Measurements from ENCODE around the gene FSD1L. TPM values are rescaled to one million over a fixed set of nuclear protein-coding genes. Genes with fewer than 3 reads are reported as not detected.

The FSD1L gene
- total RNA-seq, 1 donor: 6.5 TPM

DNA sequence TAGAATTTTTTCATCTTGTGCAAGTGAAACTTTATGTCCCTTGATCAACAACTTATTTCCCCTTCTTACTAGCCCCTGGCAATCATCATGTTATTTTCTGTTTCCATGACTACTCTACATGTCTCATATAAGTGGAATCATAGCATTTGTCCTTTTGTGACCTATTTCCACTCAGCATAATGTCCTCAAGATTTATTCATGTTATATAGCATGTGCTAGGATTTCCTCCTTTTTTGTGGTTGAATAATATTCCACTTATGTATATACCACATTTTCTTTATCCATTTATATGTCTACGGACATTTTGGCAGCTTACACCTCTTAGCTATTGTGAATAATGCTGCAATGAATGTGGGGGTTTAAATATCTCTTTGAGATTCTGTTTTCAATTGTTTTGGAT, 21.0 kb downstream of the FSD1L start:
- TF ChIP-seq, protein P1, sequence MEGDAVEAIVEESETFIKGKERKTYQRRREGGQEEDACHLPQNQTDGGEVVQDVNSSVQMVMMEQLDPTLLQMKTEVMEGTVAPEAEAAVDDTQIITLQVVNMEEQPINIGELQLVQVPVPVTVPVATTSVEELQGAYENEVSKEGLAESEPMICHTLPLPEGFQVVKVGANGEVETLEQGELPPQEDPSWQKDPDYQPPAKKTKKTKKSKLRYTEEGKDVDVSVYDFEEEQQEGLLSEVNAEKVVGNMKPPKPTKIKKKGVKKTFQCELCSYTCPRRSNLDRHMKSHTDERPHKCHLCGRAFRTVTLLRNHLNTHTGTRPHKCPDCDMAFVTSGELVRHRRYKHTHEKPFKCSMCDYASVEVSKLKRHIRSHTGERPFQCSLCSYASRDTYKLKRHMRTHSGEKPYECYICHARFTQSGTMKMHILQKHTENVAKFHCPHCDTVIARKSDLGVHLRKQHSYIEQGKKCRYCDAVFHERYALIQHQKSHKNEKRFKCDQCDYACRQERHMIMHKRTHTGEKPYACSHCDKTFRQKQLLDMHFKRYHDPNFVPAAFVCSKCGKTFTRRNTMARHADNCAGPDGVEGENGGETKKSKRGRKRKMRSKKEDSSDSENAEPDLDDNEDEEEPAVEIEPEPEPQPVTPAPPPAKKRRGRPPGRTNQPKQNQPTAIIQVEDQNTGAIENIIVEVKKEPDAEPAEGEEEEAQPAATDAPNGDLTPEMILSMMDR (IDR thresholded peaks at IDR 0.05; ENCODE audit: extremely low read depth, low read depth, low read length): no peak
- Histone ChIP-seq H4K20me1 (ENCODE audit: insufficient read depth, low read length) (no peaks in the 10 kb centered on the region), H3K79me2 (ENCODE audit: insufficient read depth, low read length) (peaks cover 17% of the 10 kb centered on the region), H3K36me3 (ENCODE audit: insufficient read depth, low read length) (peaks cover 27% of the 10 kb centered on the region), H3K4me3 (ENCODE audit: insufficient read depth, low read length) (no peak overlapping the region), H3K27ac (ENCODE audit: low read depth, low read length) (no peak overlapping the region), H3K27me3 (ENCODE audit: insufficient read depth, low read length) (no peaks in the 10 kb centered on the region), H3K4me2 (ENCODE audit: insufficient read depth, low read length) (no peak overlapping the region), H3K9me3 (ENCODE audit: low read depth, low read length) (no peaks in the 10 kb centered on the region), H2AFZ (ENCODE audit: low read length) (no peak overlapping the region), H3K4me1 (ENCODE audit: insufficient read depth, low read length) (no peaks in the 10 kb centered on the region)
- DNase-seq (ENCODE audit: insufficient read length, low spot score, missing footprints): no peak

DNA sequence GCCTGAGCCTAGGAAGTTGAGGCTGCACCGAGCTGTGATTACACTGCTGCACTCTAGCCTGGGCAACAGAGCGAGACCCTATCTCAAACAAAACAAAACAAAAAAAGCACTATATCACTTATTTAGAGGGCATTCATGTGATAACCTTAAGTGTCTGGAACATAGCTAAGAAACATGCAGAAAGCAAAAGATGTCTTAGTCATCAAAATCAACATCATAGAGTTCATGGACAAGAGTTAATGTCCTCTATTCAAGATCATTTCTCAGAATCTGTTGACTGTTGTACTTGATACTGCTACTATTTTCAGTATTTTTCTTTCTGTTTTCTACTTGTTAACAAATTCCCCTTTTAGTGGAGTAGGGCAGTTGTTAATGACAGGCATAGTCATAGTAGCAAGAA, 25.4 kb downstream of the FSD1L start:
- no peaks in the 10 kb centered on the region for H4K20me1 ChIP-seq (ENCODE audit: insufficient read depth, low read length)
- TF ChIP-seq, protein P1 (IDR thresholded peaks at IDR 0.05; ENCODE audit: extremely low read depth, low read depth, low read length): no peak
- H3K27ac ChIP-seq (ENCODE audit: low read depth, low read length): no peak overlapping the region
- H3K36me3 ChIP-seq (ENCODE audit: insufficient read depth, low read length): peaks cover 15% of the 10 kb centered on the region
- no peak overlapping the region for H3K4me2 ChIP-seq (ENCODE audit: insufficient read depth, low read length)
- H3K9me3 ChIP-seq (ENCODE audit: low read depth, low read length): no peaks in the 10 kb centered on the region
- no peaks in the 10 kb centered on the region for H3K4me1 ChIP-seq (ENCODE audit: insufficient read depth, low read length)
- no peaks in the 10 kb centered on the region for H3K27me3 ChIP-seq (ENCODE audit: insufficient read depth, low read length)
- no peak overlapping the region for H3K4me3 ChIP-seq (ENCODE audit: insufficient read depth, low read length)
- H3K79me2 ChIP-seq (ENCODE audit: insufficient read depth, low read length): peaks cover 18% of the 10 kb centered on the region
- no peak for DNase-seq (ENCODE audit: insufficient read length, low spot score, missing footprints)
- H2AFZ ChIP-seq (ENCODE audit: low read length): no peak overlapping the region

DNA sequence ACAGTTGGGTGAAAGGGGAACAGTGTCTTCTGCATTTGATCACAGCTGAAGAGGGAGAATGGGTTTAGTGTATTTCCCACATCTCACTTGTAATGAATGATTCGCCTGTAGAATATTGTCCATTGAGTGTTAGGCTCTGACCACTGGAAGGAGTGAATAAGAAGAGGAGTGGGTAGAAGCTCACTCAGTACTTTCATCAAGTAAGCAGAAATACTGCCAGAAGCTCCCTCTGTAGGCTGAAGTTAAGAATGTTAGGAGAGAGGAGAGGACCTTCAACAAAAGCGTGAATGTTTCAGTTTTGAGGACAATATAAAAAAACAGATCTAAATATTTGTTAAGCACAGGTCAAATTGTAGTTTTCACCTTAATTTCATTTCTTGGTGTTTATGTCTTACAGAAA, 27.5 kb downstream of the FSD1L start:
- peaks cover 5% of the 10 kb centered on the region for H3K36me3 ChIP-seq (ENCODE audit: insufficient read depth, low read length)
- no peaks in the 10 kb centered on the region for H3K9me3 ChIP-seq (ENCODE audit: low read depth, low read length)
- H3K27me3 ChIP-seq (ENCODE audit: insufficient read depth, low read length): no peaks in the 10 kb centered on the region
- no peaks in the 10 kb centered on the region for H3K4me1 ChIP-seq (ENCODE audit: insufficient read depth, low read length)
- DNase-seq (ENCODE audit: insufficient read length, low spot score, missing footprints): no peak
- no peak overlapping the region for H3K4me2 ChIP-seq (ENCODE audit: insufficient read depth, low read length)
- H3K79me2 ChIP-seq (ENCODE audit: insufficient read depth, low read length): peaks cover 11% of the 10 kb centered on the region
- H3K27ac ChIP-seq (ENCODE audit: low read depth, low read length): no peak overlapping the region
- no peak overlapping the region for H3K4me3 ChIP-seq (ENCODE audit: insufficient read depth, low read length)
- TF ChIP-seq, protein P1 (IDR thresholded peaks at IDR 0.05; ENCODE audit: extremely low read depth, low read depth, low read length): peak; percentile 49
- no peaks in the 10 kb centered on the region for H4K20me1 ChIP-seq (ENCODE audit: insufficient read depth, low read length)
- no peak overlapping the region for H2AFZ ChIP-seq (ENCODE audit: low read length)

DNA sequence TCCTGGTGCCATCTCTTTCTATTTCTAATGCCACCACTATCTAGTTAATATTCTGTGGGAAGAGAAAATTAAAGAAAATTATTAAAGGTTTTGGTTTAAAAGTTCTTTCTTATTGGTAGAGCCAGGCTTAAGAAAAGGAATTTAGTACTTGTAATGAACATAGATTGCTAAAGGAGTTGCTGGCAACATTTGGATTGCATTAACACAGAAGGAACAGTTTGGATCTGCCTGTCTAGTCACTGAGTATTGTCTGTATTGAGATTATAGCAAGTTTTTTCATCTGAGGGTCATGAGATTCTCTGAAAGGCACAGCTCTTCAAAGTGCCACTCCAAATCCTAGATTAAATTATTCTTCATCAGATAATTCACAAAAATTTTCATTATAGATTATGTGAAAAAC, 32.0 kb downstream of the FSD1L start:
- Histone ChIP-seq H2AFZ (ENCODE audit: low read length) (no peak overlapping the region), H3K79me2 (ENCODE audit: insufficient read depth, low read length) (peaks cover 3% of the 10 kb centered on the region), H4K20me1 (ENCODE audit: insufficient read depth, low read length) (no peaks in the 10 kb centered on the region), H3K4me1 (ENCODE audit: insufficient read depth, low read length) (no peaks in the 10 kb centered on the region), H3K4me3 (ENCODE audit: insufficient read depth, low read length) (no peak overlapping the region), H3K36me3 (ENCODE audit: insufficient read depth, low read length) (no peaks in the 10 kb centered on the region), H3K27ac (ENCODE audit: low read depth, low read length) (no peak overlapping the region), H3K27me3 (ENCODE audit: insufficient read depth, low read length) (no peaks in the 10 kb centered on the region), H3K4me2 (ENCODE audit: insufficient read depth, low read length) (no peak overlapping the region), H3K9me3 (ENCODE audit: low read depth, low read length) (no peaks in the 10 kb centered on the region)
- DNase-seq (ENCODE audit: insufficient read length, low spot score, missing footprints): no peak
- TF ChIP-seq, protein P1 (IDR thresholded peaks at IDR 0.05; ENCODE audit: extremely low read depth, low read depth, low read length): no peak

Data from osteoblast (primary cell).